H1 (cell line): Measurements from ENCODE around the gene SIK3. TPM values are rescaled to one million over a fixed set of nuclear protein-coding genes. Genes with fewer than 3 reads are reported as not detected.
A peak's percentile ranks its signal among the peaks of the same experiment; 100 is the strongest.

ENCODE experiments used
- CTCF ChIA-PET: fragments of 300-600 bp; sonication (Branson Sonifier 250); formaldehyde crosslinking; loops from one replicate; lab custom pipeline; 2021; ENCODE audit not compliant: partially characterized antibody; lab: Charles Lee
- POLR2A ChIA-PET: fragments of 300-600 bp; sonication (Branson Sonifier 250); formaldehyde crosslinking; loops from one replicate; lab custom pipeline; 2021; ENCODE audit warnings: inconsistent platforms; ENCODE audit not compliant: partially characterized antibody; lab: Charles Lee
- DNase-seq, 2 experiments: peaks; one replicate each; pipeline versions ENCODE4 v3.0.0 to v3.0.0-alpha.2; 2010 to 2022; ENCODE audit warnings: low spot score in 2 of 2, low read depth in 1 of 2, mixed read lengths in 1 of 2
- FAIRE-seq: peaks from 2 replicates; lab custom pipeline; 2011; peaks lifted over from hg19 to GRCh38; lab: Jason Lieb, UNC
- H2AFZ ChIP-seq: 2 replicates; pipeline ENCODE4 v1.8.1; 2012; ENCODE audit warnings: low read length, inconsistent platforms
- H2AK5ac ChIP-seq: 2 replicates; pipeline ENCODE4 v1.6.1; 2013; ENCODE audit warnings: low read depth, low read length
- H2BK120ac ChIP-seq: replicated peaks from 2 replicates; pipeline ENCODE3; 2013; ENCODE audit warnings: low read depth, low read length, inconsistent platforms
- H2BK12ac ChIP-seq: 2 replicates; pipeline ENCODE4 v1.6.1; 2013; ENCODE audit warnings: low read depth, low read length
- H2BK15ac ChIP-seq: 2 replicates; pipeline ENCODE4 v1.6.1; 2013; ENCODE audit warnings: low read length
- H2BK20ac ChIP-seq: 2 replicates; pipeline ENCODE4 v1.6.1; 2013; ENCODE audit warnings: low read length
- H2BK5ac ChIP-seq: 2 replicates; pipeline ENCODE4 v1.6.1; 2013; ENCODE audit warnings: low read depth, low read length
- H3K14ac ChIP-seq: 2 replicates; pipeline ENCODE4 v1.6.1; 2013; ENCODE audit warnings: inconsistent platforms; ENCODE audit not compliant: insufficient read length
- H3K18ac ChIP-seq: 2 replicates; pipeline ENCODE4 v1.6.1; 2013; ENCODE audit warnings: low read length; ENCODE audit errors: extremely low read depth
- H3K23ac ChIP-seq: 2 replicates; pipeline ENCODE4 v1.6.1; 2013; ENCODE audit warnings: inconsistent platforms; ENCODE audit not compliant: insufficient read length
- H3K23me2 ChIP-seq: 2 replicates; pipeline ENCODE4 v1.6.1; 2013; ENCODE audit warnings: low read depth, low read length
- H3K27ac ChIP-seq: 2 replicates; pipeline ENCODE4 v1.6.1; 2011; ENCODE audit warnings: low read depth, low read length, inconsistent platforms
- H3K27me3 ChIP-seq, 4 experiments: replicated peaks in 1 of 4; 1 replicate in 1 of 4; 2 replicates in 3 of 4; pipeline versions ENCODE4 v1.6.1 to v1.8.1; 2011 to 2013; ENCODE audit warnings: low read length in 3 of 4, mild to moderate bottlenecking in 3 of 4, inconsistent platforms in 2 of 4, mixed read lengths in 2 of 4, moderate library complexity in 1 of 4; ENCODE audit not compliant: control insufficient read depth in 3 of 4, insufficient read depth in 3 of 4; ENCODE audit errors: extremely low read depth in 1 of 4
- H3K36me3 ChIP-seq, 4 experiments: 2 replicates each; pipeline versions ENCODE4 v1.6.1 to v1.8.1; 2011 to 2013; ENCODE audit warnings: mild to moderate bottlenecking in 4 of 4, low read length in 3 of 4, moderate library complexity in 2 of 4, control low read depth in 1 of 4, inconsistent platforms in 1 of 4; ENCODE audit not compliant: insufficient read depth in 4 of 4, control insufficient read depth in 2 of 4
- H3K4ac ChIP-seq: replicated peaks from 2 replicates; pipeline ENCODE3; 2013; ENCODE audit warnings: low read length, low read depth, mixed read lengths, inconsistent platforms; ENCODE audit not compliant: insufficient read length
- H3K4me1 ChIP-seq, 4 experiments: replicated peaks in 1 of 4; 1 replicate in 1 of 4; 2 replicates in 3 of 4; pipeline versions ENCODE4 v1.6.1 to v1.8.1; 2011 to 2013; ENCODE audit warnings: low read length in 3 of 4, inconsistent platforms in 2 of 4, mixed read lengths in 1 of 4; ENCODE audit not compliant: insufficient read depth in 4 of 4, control insufficient read depth in 3 of 4
- H3K4me2 ChIP-seq, 2 experiments: 2 replicates each; pipeline versions ENCODE4 v1.6.1 to v1.8.1; 2011 to 2013; ENCODE audit warnings: low read depth in 2 of 2, low read length in 2 of 2, control low read depth in 1 of 2, inconsistent platforms in 1 of 2, mild to moderate bottlenecking in 1 of 2; ENCODE audit not compliant: insufficient read depth in 1 of 2
- H3K4me3 ChIP-seq, 4 experiments: fragments of 200-600, 300-600 bp in 1 of 4; sonication (generic), shearing (Covaris generic), sonication (Bioruptor Twin) in 1 of 4; 2 replicates each; pipeline versions ENCODE4 v1.5.1 to v1.8.1; 2011 to 2016; ENCODE audit warnings: low read length in 4 of 4, low read depth in 3 of 4, control low read depth in 2 of 4, inconsistent platforms in 2 of 4, mild to moderate bottlenecking in 2 of 4, mixed read lengths in 1 of 4, moderate library complexity in 1 of 4; ENCODE audit not compliant: insufficient read depth in 2 of 4; ENCODE audit errors: extremely low read depth in 1 of 4
- H3K56ac ChIP-seq: replicated peaks from 2 replicates; pipeline ENCODE3; 2013; ENCODE audit warnings: low read depth, mild to moderate bottlenecking, mixed read lengths, low read length, inconsistent platforms; ENCODE audit not compliant: insufficient read length
- H3K79me1 ChIP-seq: 2 replicates; pipeline ENCODE4 v1.6.1; 2013; ENCODE audit warnings: low read depth, low read length, control low read depth
- H3K79me2 ChIP-seq, 2 experiments: 2 replicates each; pipeline versions ENCODE4 v1.6.1 to v1.8.1; 2012 to 2013; ENCODE audit warnings: low read length in 2 of 2, mild to moderate bottlenecking in 2 of 2, inconsistent platforms in 1 of 2; ENCODE audit not compliant: insufficient read depth in 2 of 2, control insufficient read depth in 1 of 2
- H3K9ac ChIP-seq, 4 experiments: replicated peaks in 1 of 4; 1 replicate in 1 of 4; 2 replicates in 3 of 4; pipeline versions ENCODE4 v1.6.1 to v1.8.1; 2011 to 2013; ENCODE audit warnings: low read depth in 3 of 4, low read length in 3 of 4, control low read depth in 2 of 4, mild to moderate bottlenecking in 2 of 4, moderate library complexity in 2 of 4, inconsistent platforms in 1 of 4; ENCODE audit errors: extremely low read depth in 1 of 4
- H3K9me3 ChIP-seq, 2 experiments: 2 replicates each; pipeline versions ENCODE4 v1.6.1 to v1.8.1; 2012 to 2013; ENCODE audit warnings: mild to moderate bottlenecking in 2 of 2, moderate library complexity in 2 of 2, control low read depth in 1 of 2, inconsistent platforms in 1 of 2, low read depth in 1 of 2, low read length in 1 of 2, mixed read lengths in 1 of 2; ENCODE audit not compliant: insufficient read depth in 2 of 2
- H4K20me1 ChIP-seq, 2 experiments: replicated peaks in 1 of 2; 2 replicates each; pipeline versions ENCODE3 to v1.8.1; 2011 to 2013; ENCODE audit warnings: inconsistent platforms in 2 of 2, low read length in 2 of 2, mild to moderate bottlenecking in 1 of 2; ENCODE audit not compliant: insufficient read depth in 2 of 2, control insufficient read depth in 1 of 2
- H4K5ac ChIP-seq: 2 replicates; pipeline ENCODE4 v1.6.1; 2013; ENCODE audit warnings: low read length, low read depth, mixed read lengths, inconsistent platforms; ENCODE audit not compliant: insufficient read length
- H4K8ac ChIP-seq: 2 replicates; pipeline ENCODE4 v1.8.0; 2013; ENCODE audit warnings: mild to moderate bottlenecking, moderate library complexity, low read length, inconsistent platforms; ENCODE audit not compliant: insufficient read depth; ENCODE audit errors: extremely low read depth
- H4K91ac ChIP-seq: replicated peaks from 2 replicates; pipeline ENCODE3; 2013; ENCODE audit warnings: low read length, mixed read lengths, inconsistent platforms; ENCODE audit not compliant: insufficient read length
- HDAC6 ChIP-seq: IDR thresholded peaks from one replicate; pipeline ENCODE4 v1.7.1; 2012; ENCODE audit warnings: low read depth, mild to moderate bottlenecking, inconsistent platforms, low read length, moderate library complexity
- WGBS, 2 experiments: shearing (Covaris generic) in 1 of 2; methylation state at CpG; one replicate each; pipeline versions ENCODE4 v1.1.6 to v1.1.7; 2013 to 2015; ENCODE audit warnings: low lambda C conversion rate in 2 of 2, mixed read lengths in 2 of 2, inconsistent platforms in 1 of 2, low coverage in 1 of 2, missing lambda C conversion rate in 1 of 2; ENCODE audit not compliant: insufficient replicate concordance in 2 of 2, insufficient coverage in 1 of 2, insufficient read length in 1 of 2; ENCODE audit errors: extremely low coverage in 1 of 2, missing lambda C conversion rate in 1 of 2; 5-methylcytosine and 5-hydroxymethylcytosine counted together
- polyA plus RNA-seq, 7 experiments: library from polyadenylated mRNA; depleted of rRNA in 3 of 7; stranded (reverse) in 5 of 7; unstranded in 2 of 7; fragments of >200 nt in 5 of 7; fragments of 200-250 nt in 2 of 7; gene quantifications; 1 replicate in 5 of 7; 2 replicates in 1 of 7; 4 replicates in 1 of 7; pipeline versions ENCODE4 v1.2.1 to v1.2.3, GENCODE V29; 2011 to 2013; ENCODE audit warnings: missing spikeins in 2 of 7, mixed read lengths in 2 of 7
- total RNA-seq: library from RNA; stranded (reverse); fragmentation: NEBNext Ultra II Directional; extraction: Animal tissue kit (Norgen Biotek cat#: 25700); gene quantifications from 2 replicates; pipeline ENCODE4 v1.2.1, GENCODE V29; 2021
- TF ChIP-seq, protein P1 (sequence below), 3 experiments: IDR thresholded peaks; 1 replicate in 2 of 3; 2 replicates in 1 of 3; pipeline versions ENCODE4 v1.5.1 to v1.6.1; 2011; ENCODE audit warnings: low read length in 3 of 3, mild to moderate bottlenecking in 3 of 3, inconsistent platforms in 2 of 3, low read depth in 1 of 3, moderate library complexity in 1 of 3; ENCODE audit not compliant: insufficient read depth in 1 of 3; ENCODE audit errors: control extremely low read depth in 1 of 3

The SIK3 gene
- total and polyA plus RNA-seq, 2 of the 8 experiments (the other 6 are each of a cell fraction or from before 2014, with no cell fraction given), result 19.9 to 32.1 TPM

DNA sequence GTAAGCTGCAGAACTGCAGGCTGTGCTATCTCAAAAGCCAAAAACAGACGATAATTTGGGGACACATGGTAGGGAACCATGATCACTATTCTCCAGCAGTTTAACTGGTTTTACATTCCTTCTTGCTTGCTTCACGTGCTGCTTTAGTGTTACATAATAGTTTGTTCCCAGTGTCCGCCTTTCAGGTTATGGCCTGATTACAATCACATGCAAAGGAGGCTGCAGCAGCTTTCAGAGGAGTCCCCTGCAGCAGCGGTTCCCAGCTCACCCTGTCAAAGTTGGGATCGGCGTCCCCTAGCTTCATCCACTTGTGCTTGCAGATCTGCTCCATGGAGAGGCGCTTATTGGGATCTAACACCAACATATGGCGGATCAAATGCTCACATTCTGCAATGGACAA is 221.6 kb downstream of the SIK3 start:
- H3K18ac ChIP-seq, result no peak overlapping the region
- peaks cover 0 to 1% of the 10 kb centered on the region in 2 experiments for H4K20me1 ChIP-seq
- H3K79me1 ChIP-seq, result no peaks in the 10 kb centered on the region; the same call in 1 of the 2 replicates
- H3K4me1 ChIP-seq, result no peaks in the 10 kb centered on the region
- no peak overlapping the region for H3K56ac ChIP-seq
- H3K23me2 ChIP-seq, result no peaks in the 10 kb centered on the region
- WGBS, 2 experiments, result 88% methylated on average over 8 of the region's 8 CpGs; no CpG with 5 or more reads in 1 of the 2 experiments
- H3K4me2 ChIP-seq, result no peak overlapping the region
- H3K9me3 ChIP-seq, result no peaks in the 10 kb centered on the region
- no peak overlapping the region for H3K27ac ChIP-seq
- H3K4ac ChIP-seq, result no peak overlapping the region
- H2BK5ac ChIP-seq, result no peak overlapping the region
- H3K79me2 ChIP-seq, result no peaks in the 10 kb centered on the region
- TF ChIP-seq, protein P1, sequence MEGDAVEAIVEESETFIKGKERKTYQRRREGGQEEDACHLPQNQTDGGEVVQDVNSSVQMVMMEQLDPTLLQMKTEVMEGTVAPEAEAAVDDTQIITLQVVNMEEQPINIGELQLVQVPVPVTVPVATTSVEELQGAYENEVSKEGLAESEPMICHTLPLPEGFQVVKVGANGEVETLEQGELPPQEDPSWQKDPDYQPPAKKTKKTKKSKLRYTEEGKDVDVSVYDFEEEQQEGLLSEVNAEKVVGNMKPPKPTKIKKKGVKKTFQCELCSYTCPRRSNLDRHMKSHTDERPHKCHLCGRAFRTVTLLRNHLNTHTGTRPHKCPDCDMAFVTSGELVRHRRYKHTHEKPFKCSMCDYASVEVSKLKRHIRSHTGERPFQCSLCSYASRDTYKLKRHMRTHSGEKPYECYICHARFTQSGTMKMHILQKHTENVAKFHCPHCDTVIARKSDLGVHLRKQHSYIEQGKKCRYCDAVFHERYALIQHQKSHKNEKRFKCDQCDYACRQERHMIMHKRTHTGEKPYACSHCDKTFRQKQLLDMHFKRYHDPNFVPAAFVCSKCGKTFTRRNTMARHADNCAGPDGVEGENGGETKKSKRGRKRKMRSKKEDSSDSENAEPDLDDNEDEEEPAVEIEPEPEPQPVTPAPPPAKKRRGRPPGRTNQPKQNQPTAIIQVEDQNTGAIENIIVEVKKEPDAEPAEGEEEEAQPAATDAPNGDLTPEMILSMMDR (IDR thresholded peaks at IDR 0.05; ENCODE audit: control extremely low read depth in 1 of 3, insufficient read depth in 1 of 3, low read depth in 1 of 3, low read length in 3 of 3), result peak; percentile 2 to 19 (median 17); a peak in 2 of 4 replicates
- no peak for TF ChIP-seq HDAC6
- H3K4me3 ChIP-seq, result no peak overlapping the region
- no peak overlapping the region for H2BK15ac ChIP-seq
- no peak overlapping the region for H4K8ac ChIP-seq
- H2AFZ ChIP-seq, result no peak overlapping the region
- H2BK20ac ChIP-seq, result no peak overlapping the region
- no peak overlapping the region for H3K14ac ChIP-seq
- DNase-seq (no peak), FAIRE-seq (no peak)
- peaks cover 0 to 26% (median 16%) of the 10 kb centered on the region in 4 experiments; a peak in 6 of 8 replicates for H3K36me3 ChIP-seq
- no peak overlapping the region for H2AK5ac ChIP-seq
- H2BK120ac ChIP-seq, result no peak overlapping the region
- H3K23ac ChIP-seq, result no peak overlapping the region
- H3K9ac ChIP-seq, result no peak overlapping the region
- H2BK12ac ChIP-seq, result no peak overlapping the region
- ChIA-PET POLR2A (no interaction called here), CTCF (interaction anchor here (0.8 to 7.0 kb wide), 13 partner anchors 10 to 269 kb away, joined by 3 to 65 read pairs (median 4); no protein-coding TSS in a partner anchor)
- no peak overlapping the region for H4K91ac ChIP-seq
- no peak overlapping the region for H4K5ac ChIP-seq
- no peaks in the 10 kb centered on the region for H3K27me3 ChIP-seq
